H9 (cell line): Measurements from ENCODE around the gene NKAIN2. TPM values are rescaled to one million over a fixed set of nuclear protein-coding genes. Genes with fewer than 3 reads are reported as not detected.

Experiments
- DNase-seq: peaks from one replicate; pipeline ENCODE4 v3.0.0-alpha.2; 2017
- H2AFZ ChIP-seq: one replicate; pipeline ENCODE4 v1.6.1; 2013; ENCODE audit warnings: mild to moderate bottlenecking, low read length, control low read depth, moderate library complexity
- H2AK5ac ChIP-seq: 2 replicates; pipeline ENCODE4 v1.6.1; 2013; ENCODE audit warnings: low read length, control low read depth, mixed read lengths; ENCODE audit not compliant: insufficient read length
- H2BK120ac ChIP-seq: one replicate; pipeline ENCODE4 v1.6.1; 2013; ENCODE audit warnings: low read depth, mild to moderate bottlenecking, low read length, control low read depth, inconsistent platforms; ENCODE audit not compliant: poor library complexity, severe bottlenecking
- H2BK12ac ChIP-seq: 2 replicates; pipeline ENCODE4 v1.6.1; 2013; ENCODE audit warnings: low read length, control low read depth, mixed read lengths, low read depth; ENCODE audit not compliant: insufficient read length
- H2BK15ac ChIP-seq: 2 replicates; pipeline ENCODE4 v1.6.1; 2013; ENCODE audit warnings: low read depth, low read length, control low read depth
- H2BK20ac ChIP-seq: one replicate; pipeline ENCODE4 v1.6.1; 2013; ENCODE audit warnings: low read depth, mild to moderate bottlenecking, low read length, control low read depth, inconsistent platforms; ENCODE audit not compliant: poor library complexity, severe bottlenecking
- H2BK5ac ChIP-seq: 2 replicates; pipeline ENCODE4 v1.6.1; 2013; ENCODE audit warnings: low read length, control low read depth, mixed read lengths; ENCODE audit not compliant: insufficient read length
- H3K14ac ChIP-seq: 2 replicates; pipeline ENCODE4 v1.6.1; 2013; ENCODE audit warnings: low read length, control low read depth; ENCODE audit not compliant: insufficient read depth
- H3K18ac ChIP-seq: 2 replicates; pipeline ENCODE4 v1.6.1; 2013; ENCODE audit warnings: low read depth, mild to moderate bottlenecking, mixed read lengths, low read length, control low read depth; ENCODE audit not compliant: insufficient read length
- H3K23ac ChIP-seq: 2 replicates; pipeline ENCODE4 v1.6.1; 2013; ENCODE audit warnings: low read length, control low read depth, mixed read lengths, low read depth; ENCODE audit not compliant: insufficient read length
- H3K23me2 ChIP-seq: 2 replicates; pipeline ENCODE4 v1.6.1; 2013; ENCODE audit warnings: low read depth, mild to moderate bottlenecking, mixed read lengths, low read length, control low read depth; ENCODE audit not compliant: insufficient read length, poor library complexity, severe bottlenecking
- H3K27ac ChIP-seq: 2 replicates; pipeline ENCODE4 v1.5.1; 2013; ENCODE audit warnings: low read length, control low read depth, mixed read lengths, low read depth; ENCODE audit not compliant: insufficient read length
- H3K27me3 ChIP-seq: 2 replicates; pipeline ENCODE4 v1.6.1; 2013; ENCODE audit warnings: low read length, control low read depth, inconsistent platforms; ENCODE audit not compliant: insufficient read depth
- H3K4ac ChIP-seq: 2 replicates; pipeline ENCODE4 v1.6.1; 2013; ENCODE audit warnings: low read depth, mild to moderate bottlenecking, control low read depth, inconsistent platforms, low read length, moderate library complexity
- H3K4me1 ChIP-seq: 2 replicates; pipeline ENCODE4 v1.6.1; 2013; ENCODE audit warnings: low read length, control low read depth, inconsistent platforms; ENCODE audit not compliant: insufficient read depth
- H3K4me2 ChIP-seq: 2 replicates; pipeline ENCODE4 v1.6.1; 2013; ENCODE audit warnings: low read length, control low read depth, mixed read lengths; ENCODE audit not compliant: insufficient read length, insufficient read depth
- H3K56ac ChIP-seq: 2 replicates; pipeline ENCODE4 v1.6.1; 2013; ENCODE audit warnings: low read depth, mild to moderate bottlenecking, mixed read lengths, low read length, control low read depth; ENCODE audit not compliant: insufficient read length
- H3K79me1 ChIP-seq: 2 replicates; pipeline ENCODE4 v1.6.1; 2013; ENCODE audit warnings: low read depth, mild to moderate bottlenecking, moderate library complexity, low read length, control low read depth, inconsistent platforms; ENCODE audit not compliant: insufficient read depth, poor library complexity, severe bottlenecking
- H3K79me2 ChIP-seq: 2 replicates; pipeline ENCODE4 v1.6.1; 2013; ENCODE audit warnings: low read length, control low read depth, inconsistent platforms; ENCODE audit not compliant: insufficient read depth
- H3K9ac ChIP-seq: 2 replicates; pipeline ENCODE4 v1.6.1; 2013; ENCODE audit warnings: low read length, control low read depth, mixed read lengths; ENCODE audit not compliant: insufficient read length; ENCODE audit errors: extremely low read depth
- H3K9me3 ChIP-seq: one replicate; pipeline ENCODE4 v1.6.1; 2013; ENCODE audit warnings: low read depth, low read length, inconsistent platforms; ENCODE audit not compliant: control insufficient read depth
- H3T11ph ChIP-seq: one replicate; pipeline ENCODE4 v1.6.1; 2013; ENCODE audit warnings: mild to moderate bottlenecking, low read length, control low read depth, inconsistent platforms
- H4K20me1 ChIP-seq: one replicate; pipeline ENCODE4 v1.6.1; 2013; ENCODE audit not compliant: control insufficient read depth, insufficient read length, insufficient read depth
- H4K5ac ChIP-seq: 2 replicates; pipeline ENCODE4 v1.6.1; 2013; ENCODE audit warnings: low read depth, mild to moderate bottlenecking, mixed read lengths, low read length, control low read depth; ENCODE audit not compliant: insufficient read length
- H4K8ac ChIP-seq: replicated peaks from 2 replicates; pipeline ENCODE4 v1.6.1; 2013; ENCODE audit warnings: low read length, control low read depth, mixed read lengths, low read depth; ENCODE audit not compliant: insufficient read length
- H4K91ac ChIP-seq: 2 replicates; pipeline ENCODE4 v1.6.1; 2013; ENCODE audit warnings: low read depth, mild to moderate bottlenecking, moderate library complexity, mixed read lengths, low read length, control low read depth; ENCODE audit not compliant: insufficient read length
- H3K27ac Mint-ChIP-seq, 3 experiments: 2 replicates in 2 of 3; 3 replicates in 1 of 3; pipeline ENCODE4 v1.8.0; 2020 to 2021; ENCODE audit warnings: mixed read lengths in 3 of 3, mild to moderate bottlenecking in 1 of 3, moderate library complexity in 1 of 3
- H3K27me3 Mint-ChIP-seq: 2 replicates; pipeline ENCODE4 v1.8.0; 2021; ENCODE audit warnings: low read depth, mild to moderate bottlenecking, moderate library complexity, mixed read lengths
- H3K36me3 Mint-ChIP-seq, 3 experiments: 2 replicates in 2 of 3; 3 replicates in 1 of 3; pipeline ENCODE4 v1.8.0; 2020 to 2021; ENCODE audit warnings: low read depth in 3 of 3, mixed read lengths in 3 of 3; ENCODE audit not compliant: insufficient read depth in 1 of 3
- H3K4me1 Mint-ChIP-seq, 2 experiments: 2 replicates each; pipeline ENCODE4 v1.8.0; 2020; ENCODE audit warnings: mixed read lengths in 2 of 2
- H3K4me3 Mint-ChIP-seq, 2 experiments: 2 replicates in 1 of 2; 3 replicates in 1 of 2; pipeline ENCODE4 v1.8.0; 2020 to 2021; ENCODE audit warnings: mild to moderate bottlenecking in 2 of 2, mixed read lengths in 2 of 2, moderate library complexity in 1 of 2
- H3K9me3 Mint-ChIP-seq, 2 experiments: 2 replicates in 1 of 2; 3 replicates in 1 of 2; pipeline ENCODE4 v1.8.0; 2020; ENCODE audit warnings: mild to moderate bottlenecking in 2 of 2, mixed read lengths in 2 of 2, moderate library complexity in 1 of 2
- CTCF ChIP-seq: fragments of 200-600 bp; sonication (generic); conservative IDR thresholded peaks from 3 replicates; pipeline ENCODE4 v1.8.0; 2021; ENCODE audit warnings: antibody characterized with exemption, mild to moderate bottlenecking
- WGBS: extraction: QIAGEN DNeasy Blood & Tissue Kit; methylation state at CpG from one replicate; pipeline ENCODE4 v1.1.7; 2013; ENCODE audit warnings: missing lambda C conversion rate, low lambda C conversion rate, mixed read lengths; ENCODE audit not compliant: insufficient read length; ENCODE audit errors: extremely low coverage; 5-methylcytosine and 5-hydroxymethylcytosine counted together
- total RNA-seq: library from RNA; stranded (reverse); gene quantifications from 2 replicates; pipeline ENCODE4 v1.2.1, GENCODE V29; 2021

The NKAIN2 gene
- total RNA-seq, 1 experiment from 2014 or later, result 0.17 TPM

DNA sequence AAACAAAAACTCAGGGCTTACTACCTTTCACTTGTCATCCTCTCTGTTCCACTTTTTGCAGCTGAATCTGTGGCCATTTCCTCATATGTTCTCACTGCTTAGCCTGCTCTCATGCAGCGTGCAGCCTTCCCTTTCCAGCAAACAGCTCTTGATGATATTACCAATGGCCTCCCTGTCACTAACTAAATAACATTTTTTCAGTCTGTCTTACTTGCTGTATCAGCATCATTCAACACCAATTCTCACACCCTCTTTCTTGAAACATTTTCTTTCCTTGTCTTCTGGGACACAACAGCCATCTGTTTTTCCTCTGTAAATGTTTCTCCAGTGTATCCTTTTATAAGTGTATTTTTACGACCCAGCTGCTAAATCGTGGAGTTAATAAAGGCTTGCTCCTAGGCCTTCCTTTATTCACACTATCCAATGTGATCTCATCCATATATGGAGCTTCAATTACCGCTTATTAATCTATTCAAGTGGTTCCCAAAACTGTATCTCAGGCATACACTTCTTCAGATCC lies 634.9 kb downstream of the NKAIN2 start:
- no peaks in the 10 kb centered on the region for H3K9me3 Mint-ChIP-seq
- WGBS, result no CpG with 5 or more reads among the region's 4 CpGs

More for the DNA sequence above, 634.9 kb downstream of the NKAIN2 start:
- Histone ChIP-seq H3K4ac (no peak overlapping the region), H3T11ph (no peak overlapping the region), H3K23ac (no peak overlapping the region), H3K4me2 (no peak overlapping the region), H4K5ac (no peak overlapping the region), H2BK5ac (no peak overlapping the region), H2BK120ac (no peak overlapping the region), H3K79me2 (no peaks in the 10 kb centered on the region), H3K18ac (no peak overlapping the region), H2AK5ac (no peak overlapping the region), H4K91ac (no peak overlapping the region), H2BK15ac (no peak overlapping the region), H3K27ac (no peak overlapping the region), H3K27me3 (no peaks in the 10 kb centered on the region), H3K56ac (no peak overlapping the region), H3K4me1 (no peaks in the 10 kb centered on the region), H3K14ac (no peak overlapping the region), H3K9ac (no peak overlapping the region), H3K23me2 (no peaks in the 10 kb centered on the region), H3K9me3 (no peaks in the 10 kb centered on the region), H2BK12ac (no peak overlapping the region), H3K79me1 (no peaks in the 10 kb centered on the region), H4K8ac (no peak overlapping the region), H4K20me1 (no peaks in the 10 kb centered on the region), H2AFZ (no peak overlapping the region), H2BK20ac (no peak overlapping the region)
- Mint-ChIP-seq H3K4me3 (no peak overlapping the region), H3K36me3 (no peaks in the 10 kb centered on the region), H3K4me1 (peaks cover 0 to 5% of the 10 kb centered on the region in 2 experiments; a peak in 2 of 4 replicates), H3K27me3 (no peaks in the 10 kb centered on the region), H3K27ac (no peak overlapping the region; a peak in 1 of 7 replicates)
- no peak for DNase-seq
- TF ChIP-seq CTCF, result no peak
